ENCODE measurements around the gene SYNJ2. TPM values are rescaled to one million over a fixed set of nuclear protein-coding genes. Genes with fewer than 3 reads are reported as not detected.

The SYNJ2 gene
- total RNA-seq, 1 experiment from 2014 or later, result 68.5 TPM

DNA sequence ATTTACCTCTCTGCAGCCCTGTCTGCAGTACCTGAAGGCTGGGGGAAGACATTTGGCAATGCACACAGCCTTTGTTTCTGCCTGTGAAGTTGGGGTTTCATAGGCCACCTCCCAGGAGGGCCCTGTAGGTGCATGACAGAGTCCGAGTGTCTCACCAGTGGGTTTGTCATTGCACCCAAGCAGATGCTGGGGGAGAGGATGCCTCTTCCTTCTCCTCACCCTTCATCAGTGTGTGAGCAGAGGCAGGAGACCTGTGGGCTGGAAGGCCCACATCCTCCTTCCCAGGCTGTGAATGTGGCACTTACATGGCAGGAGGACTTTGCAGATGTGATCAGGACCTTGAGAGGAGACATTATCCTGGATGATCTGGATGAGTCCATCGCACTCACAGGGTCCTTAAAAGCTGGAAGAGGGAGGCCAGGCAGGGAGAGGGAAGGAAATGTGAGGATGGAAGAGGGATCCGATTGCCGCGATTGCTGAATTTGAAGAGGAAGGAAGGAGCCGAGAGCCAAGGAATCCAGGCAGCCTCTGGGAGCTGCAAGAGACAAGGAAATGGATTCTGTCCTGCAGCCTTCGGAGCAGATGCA, 30.4 kb downstream of the SYNJ2 start:
- no peak for DNase-seq (ENCODE audit: low read depth)

GRCh38 chr6:158013904-158014504, 32.3 kb downstream of the SYNJ2 start:
- DNase-seq (ENCODE audit: low read depth), result no peak

GRCh38 chr6:158014505-158015187, 33.0 kb downstream of the SYNJ2 start:
- peak; percentile 30 for DNase-seq (ENCODE audit: low read depth)

- no peak for DNase-seq (ENCODE audit: low read depth)
Measured at GRCh38 chr6:158015188-158015506, 33.5 kb downstream of the SYNJ2 start.

- DNase-seq (ENCODE audit: low read depth), result no peak
Measured at GRCh38 chr6:158016571-158017383, 35.1 kb downstream of the SYNJ2 start.

DNA sequence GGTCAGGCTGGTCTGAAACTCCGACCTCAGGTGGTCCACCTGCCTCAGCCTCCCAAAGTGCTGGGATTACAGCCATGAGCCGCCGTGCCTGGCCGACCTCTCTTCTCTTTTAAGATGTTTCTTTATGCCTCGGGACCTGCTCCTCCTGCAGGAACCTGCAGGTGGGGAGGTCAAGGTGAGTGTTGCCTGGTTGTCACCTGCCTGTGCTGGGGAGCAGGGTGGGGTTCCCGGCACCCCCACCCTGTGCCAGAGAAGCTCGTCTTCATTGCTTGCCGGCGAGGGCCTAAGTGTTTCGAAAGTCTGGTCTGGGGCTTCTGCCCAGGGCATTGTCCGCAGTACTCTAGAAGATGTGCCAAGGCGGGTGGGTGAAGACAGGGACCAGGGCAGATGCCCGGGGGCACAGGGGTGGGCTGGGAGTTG, 36.0 kb downstream of the SYNJ2 start:
- DNase-seq (ENCODE audit: low read depth), result no peak

DNA sequence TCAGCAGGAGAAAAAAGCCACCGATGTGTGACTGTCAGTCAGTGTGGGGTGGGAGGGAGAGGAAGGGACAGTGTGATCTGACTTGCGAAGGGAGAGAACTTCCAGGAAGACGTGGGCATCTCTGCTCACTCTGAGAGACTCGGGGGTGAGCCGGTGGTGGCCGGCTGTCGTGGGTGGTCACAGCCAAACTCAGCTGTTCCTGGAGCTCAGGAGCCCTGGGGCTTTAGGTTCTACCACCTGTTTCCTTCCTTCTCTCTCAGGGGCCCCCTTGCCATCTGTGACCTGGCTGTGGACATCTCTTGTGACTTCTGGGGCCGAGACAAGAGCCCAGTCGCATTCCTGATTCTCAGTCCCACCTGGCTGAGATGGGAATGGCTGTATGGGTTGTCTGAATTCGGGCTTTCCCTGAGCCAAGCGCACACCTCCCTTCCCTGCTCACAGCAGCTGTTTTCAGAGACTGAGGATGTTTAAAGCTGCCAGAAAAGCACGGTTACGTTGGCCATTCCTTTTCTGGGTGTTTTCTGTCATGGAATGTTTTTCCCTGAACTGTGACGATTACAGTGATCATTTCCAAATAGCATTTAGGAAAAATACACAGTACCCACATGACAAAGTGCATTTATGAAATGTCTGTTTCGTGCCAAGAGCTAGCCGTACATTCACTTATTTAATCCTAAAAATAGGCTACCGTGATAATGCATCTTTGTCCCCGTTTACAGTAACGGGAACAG, 36.5 kb downstream of the SYNJ2 start:
- no peak for DNase-seq (ENCODE audit: low read depth)

- peak; percentile 22 for DNase-seq (ENCODE audit: low read depth)
Measured at GRCh38 chr6:158018851-158019361, 37.2 kb downstream of the SYNJ2 start.

DNA sequence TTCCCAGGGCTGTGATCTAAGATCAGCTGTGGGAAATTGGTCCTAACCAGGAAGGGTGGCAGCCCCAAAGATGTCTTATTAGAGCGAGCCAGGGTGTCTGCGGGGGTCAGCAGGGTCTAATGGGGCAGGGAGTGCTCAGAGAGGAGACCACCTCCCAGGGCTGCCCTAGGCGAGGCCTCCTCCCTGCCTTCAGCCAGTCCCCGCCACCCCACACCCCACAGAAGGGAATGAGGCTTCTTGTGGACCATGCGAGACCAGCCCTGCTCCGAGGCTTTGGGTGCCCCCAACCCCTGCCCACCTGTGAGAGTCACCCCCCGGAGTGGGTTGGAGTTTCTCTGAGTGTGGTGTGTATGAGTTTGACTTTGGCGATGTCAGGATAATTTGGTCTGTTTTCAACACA, 37.8 kb downstream of the SYNJ2 start:
- DNase-seq (ENCODE audit: low read depth), result no peak

DNA sequence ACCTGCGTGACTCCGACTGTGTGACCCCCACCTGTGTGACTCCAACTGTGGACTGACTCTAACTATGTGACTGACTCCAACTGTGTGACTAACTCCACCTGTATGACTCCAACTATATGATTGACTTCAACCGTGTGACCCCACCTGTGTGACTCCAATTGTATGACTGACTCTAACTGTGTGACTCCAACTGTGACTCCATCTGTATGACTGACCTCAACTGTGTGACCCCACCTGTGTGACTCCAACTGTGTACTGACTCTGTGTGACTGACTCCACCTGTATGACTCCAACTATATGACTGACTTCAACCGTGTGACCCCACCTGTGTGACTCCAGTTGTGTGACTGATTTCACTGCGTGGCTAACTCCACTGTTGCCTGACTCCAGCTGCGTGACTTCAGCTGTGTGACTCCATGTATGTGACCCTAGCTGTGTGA, 38.6 kb downstream of the SYNJ2 start:
- no peak for DNase-seq (ENCODE audit: low read depth)

GRCh38 chr6:158020811-158021210, 39.1 kb downstream of the SYNJ2 start:
- no peak for DNase-seq (ENCODE audit: low read depth)

DNA sequence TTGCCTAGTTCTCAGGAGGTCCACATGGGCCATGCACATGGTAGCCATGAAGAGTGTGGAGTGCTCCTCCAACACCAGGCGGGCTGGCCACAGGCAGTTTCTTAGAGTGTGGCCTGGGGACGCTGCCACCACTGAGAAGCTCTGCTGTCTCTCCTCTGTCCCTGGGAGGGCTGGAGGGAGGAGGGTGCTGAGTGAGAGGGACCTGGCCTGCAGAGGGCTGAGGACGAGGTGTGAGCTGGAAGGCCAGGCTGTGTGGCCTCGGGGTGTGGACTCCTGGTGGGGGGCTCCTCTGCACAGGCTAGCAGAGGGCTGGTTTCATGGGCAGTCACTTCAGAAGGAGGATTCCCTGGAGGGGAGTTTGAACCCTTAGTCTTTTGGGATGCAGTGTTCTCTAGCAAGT, 39.7 kb downstream of the SYNJ2 start:
- no peak for DNase-seq (ENCODE audit: low read depth)

DNA sequence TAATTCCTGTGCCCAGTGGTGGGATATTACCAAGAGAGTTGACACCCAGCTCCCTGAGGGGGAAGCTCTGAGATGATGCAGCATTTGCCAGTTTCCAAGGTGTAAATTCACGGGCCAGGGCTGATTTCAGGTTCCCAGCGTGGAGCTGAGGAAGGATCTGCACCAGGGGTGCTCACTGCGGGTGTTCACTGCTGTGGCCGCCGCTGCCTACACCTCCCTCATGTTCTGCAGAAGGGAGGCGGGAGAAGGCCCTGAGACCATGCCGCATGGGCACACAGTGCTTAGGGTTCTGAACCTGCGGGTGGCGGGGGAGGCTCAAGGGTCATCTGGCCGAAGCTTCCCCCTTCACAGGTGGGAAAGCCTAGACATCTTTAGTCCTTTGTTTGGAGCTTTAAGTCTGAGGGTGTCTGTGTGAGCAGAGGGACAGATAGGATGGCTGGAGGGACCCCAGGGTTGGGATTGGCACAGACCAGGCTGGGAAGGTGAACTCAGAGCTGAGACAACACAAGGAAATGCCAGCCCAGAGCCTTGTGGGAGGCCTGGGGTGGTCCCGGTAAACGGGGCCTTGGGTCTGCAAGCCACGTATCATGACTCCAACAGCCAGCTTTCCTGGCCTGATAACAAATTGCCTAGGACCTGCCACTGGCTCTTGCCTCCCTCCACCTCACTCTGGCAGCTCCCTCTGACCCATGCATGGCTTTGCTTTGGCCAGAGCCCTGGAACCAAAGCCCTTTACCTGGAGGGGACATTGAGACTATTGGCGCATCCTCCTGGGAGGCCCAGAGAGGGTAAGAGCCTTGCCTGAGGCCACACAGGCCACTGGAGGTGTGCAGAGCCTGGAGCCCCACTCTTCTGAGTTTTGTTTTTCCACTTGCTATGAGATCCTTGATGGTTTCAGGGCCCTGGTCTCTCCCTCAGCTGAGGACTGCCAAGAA, 40.4 kb downstream of the SYNJ2 start:
- no peak for DNase-seq (ENCODE audit: low read depth)

GRCh38 chr6:158022749-158023596, 41.3 kb downstream of the SYNJ2 start:
- DNase-seq (ENCODE audit: low read depth), result no peak

GRCh38 chr6:158023597-158023939, 41.9 kb downstream of the SYNJ2 start:
- no peak for DNase-seq (ENCODE audit: low read depth)

DNA sequence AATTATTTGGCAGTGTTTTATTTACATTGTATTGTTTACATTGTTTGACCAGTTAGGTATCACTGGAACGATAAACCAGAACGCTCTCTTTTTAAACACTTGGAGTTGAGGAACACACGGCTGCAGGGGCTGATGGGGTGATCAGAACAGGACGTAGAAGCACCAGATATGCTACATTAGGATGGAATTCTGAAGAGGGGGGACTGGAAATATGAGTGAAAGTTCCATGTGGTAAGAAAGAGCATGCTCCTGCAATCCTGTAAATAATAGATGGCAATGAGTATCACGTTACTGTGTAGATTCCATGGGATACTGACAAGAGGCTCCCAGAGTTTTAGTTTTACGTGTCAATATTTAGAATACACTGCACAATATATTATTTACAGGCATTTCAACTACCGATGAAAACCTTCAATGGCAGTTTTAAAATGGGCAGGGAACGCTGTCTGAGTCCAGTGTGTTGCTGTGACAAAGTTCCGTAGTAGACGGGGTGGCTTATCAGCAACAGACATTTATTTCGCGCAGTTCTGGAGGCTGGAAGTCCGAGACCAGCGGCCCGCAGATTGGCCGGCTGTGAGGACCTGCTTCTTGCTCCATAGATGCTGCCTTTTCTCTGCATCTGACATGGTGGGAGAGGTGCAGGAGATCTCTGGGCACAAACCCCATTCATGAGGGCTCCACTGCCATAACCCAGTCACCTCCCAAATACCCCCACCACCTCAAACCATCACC, 43.1 kb downstream of the SYNJ2 start:
- no peak for DNase-seq (ENCODE audit: low read depth)

- DNase-seq (ENCODE audit: low read depth), result peak; percentile 99
Measured at GRCh38 chr6:158026054-158026900, 44.6 kb downstream of the SYNJ2 start.

All from HT1080 (cell line).